HG03108 (cell line): ENCODE data around the gene PHACTR3.
A peak's percentile ranks its signal among the peaks of the same experiment; 100 is the strongest.

ENCODE experiments used
- ATAC-seq: cut with Tn5 transposase; IDR thresholded peaks from one replicate; pipeline ENCODE4 v1.9.1; 2021; ENCODE audit warnings: moderate library complexity; ENCODE audit not compliant: unreplicated experiment

PHACTR3 gene

GRCh38 chr20:59746155-59746554, 141.8 kb downstream of the PHACTR3 start:
- ATAC-seq, result no peak

GRCh38 chr20:59747671-59748515, 143.6 kb downstream of the PHACTR3 start:
- no peak for ATAC-seq

- no peak for ATAC-seq
These were observed 144.4 kb downstream of the PHACTR3 start for GRCh38 chr20:59748619-59749191.

GRCh38 chr20:59749301-59749700, 145.0 kb downstream of the PHACTR3 start:
- ATAC-seq, result no peak

GRCh38 chr20:59750209-59750840, 146.0 kb downstream of the PHACTR3 start:
- no peak for ATAC-seq

- no peak for ATAC-seq
These were observed 146.9 kb downstream of the PHACTR3 start for GRCh38 chr20:59751075-59751711.

GRCh38 chr20:59752101-59752586, 147.8 kb downstream of the PHACTR3 start:
- peak; percentile 71 for ATAC-seq

- ATAC-seq, result peak; percentile 35
These were observed 148.5 kb downstream of the PHACTR3 start for GRCh38 chr20:59752704-59753460.

- ATAC-seq, result no peak
These were observed 149.5 kb downstream of the PHACTR3 start for GRCh38 chr20:59753836-59754235.

GRCh38 chr20:59754551-59754950, 150.2 kb downstream of the PHACTR3 start:
- no peak for ATAC-seq

- no peak for ATAC-seq
These were observed 151.9 kb downstream of the PHACTR3 start for GRCh38 chr20:59756241-59756640.

GRCh38 chr20:59764037-59764436, 159.7 kb downstream of the PHACTR3 start:
- no peak for ATAC-seq

GRCh38 chr20:59765599-59766177, 161.3 kb downstream of the PHACTR3 start:
- no peak for ATAC-seq

GRCh38 chr20:59767656-59768055, 163.3 kb downstream of the PHACTR3 start:
- ATAC-seq, result no peak

GRCh38 chr20:59770270-59770669, 165.9 kb downstream of the PHACTR3 start:
- no peak for ATAC-seq

- no peak for ATAC-seq
These were observed 166.5 kb downstream of the PHACTR3 start for GRCh38 chr20:59770851-59771250.

GRCh38 chr20:59771506-59772372, 167.4 kb downstream of the PHACTR3 start:
- no peak for ATAC-seq

GRCh38 chr20:59772373-59772705, 168.0 kb downstream of the PHACTR3 start:
- no peak for ATAC-seq
